Ovary (tissue), 3 donors: ENCODE results near the gene WDR81.

Experiments used
- CTCF ChIP-seq, 3 donors: fragments of 450-650 bp in 2 of 3; fragments of 200-600 bp in 1 of 3; IDR thresholded peaks; one replicate each; pipeline versions ENCODE4 v1.5.1 to v1.8.0; 2016 to 2022; ENCODE audit warnings: antibody characterized with exemption in 3 of 3, mild to moderate bottlenecking in 1 of 3
- POLR2A ChIP-seq: fragments of 450-650 bp; IDR thresholded peaks from one replicate; pipeline ENCODE4 v1.6.1; 2017; ENCODE audit warnings: antibody characterized with exemption, mild to moderate bottlenecking, moderate library complexity
- donor health status: DM: no; HTN: no; CAD: no.

GRCh38 chr17:1787301-1787902, 62.9 kb downstream of the WDR81 start:
- TF ChIP-seq CTCF (IDR thresholded peaks at IDR 0.05) (no peak), POLR2A (no peak)
